Sigmoid colon (tissue), 4 donors: ENCODE data around the gene CDC14A.

Experiments
- CTCF ChIP-seq, 4 experiments: fragments of 450-650 bp in 3 of 4; fragments of 200-600 bp in 1 of 4; IDR thresholded peaks; one replicate each; pipeline ENCODE4 v1.5.1; 2016 to 2019; ENCODE audit warnings: antibody characterized with exemption in 4 of 4, mild to moderate bottlenecking in 3 of 4, moderate library complexity in 2 of 4
- EP300 ChIP-seq, 4 donors: sonication (generic); formaldehyde crosslinking; IDR thresholded peaks; one replicate each; pipeline ENCODE4 v1.6.1; 2017; ENCODE audit warnings: antibody characterized with exemption in 4 of 4
- POLR2A ChIP-seq, 2 donors: fragments of 450-650 bp; IDR thresholded peaks; one replicate each; pipeline ENCODE4 v1.6.1; 2016; ENCODE audit warnings: antibody characterized with exemption in 2 of 2, mild to moderate bottlenecking in 2 of 2, moderate library complexity in 2 of 2
- POLR2AphosphoS5 ChIP-seq, 4 donors: sonication (generic); formaldehyde crosslinking; IDR thresholded peaks; one replicate each; pipeline ENCODE4 v1.6.1; 2017; ENCODE audit warnings: antibody characterized with exemption in 4 of 4

DNA sequence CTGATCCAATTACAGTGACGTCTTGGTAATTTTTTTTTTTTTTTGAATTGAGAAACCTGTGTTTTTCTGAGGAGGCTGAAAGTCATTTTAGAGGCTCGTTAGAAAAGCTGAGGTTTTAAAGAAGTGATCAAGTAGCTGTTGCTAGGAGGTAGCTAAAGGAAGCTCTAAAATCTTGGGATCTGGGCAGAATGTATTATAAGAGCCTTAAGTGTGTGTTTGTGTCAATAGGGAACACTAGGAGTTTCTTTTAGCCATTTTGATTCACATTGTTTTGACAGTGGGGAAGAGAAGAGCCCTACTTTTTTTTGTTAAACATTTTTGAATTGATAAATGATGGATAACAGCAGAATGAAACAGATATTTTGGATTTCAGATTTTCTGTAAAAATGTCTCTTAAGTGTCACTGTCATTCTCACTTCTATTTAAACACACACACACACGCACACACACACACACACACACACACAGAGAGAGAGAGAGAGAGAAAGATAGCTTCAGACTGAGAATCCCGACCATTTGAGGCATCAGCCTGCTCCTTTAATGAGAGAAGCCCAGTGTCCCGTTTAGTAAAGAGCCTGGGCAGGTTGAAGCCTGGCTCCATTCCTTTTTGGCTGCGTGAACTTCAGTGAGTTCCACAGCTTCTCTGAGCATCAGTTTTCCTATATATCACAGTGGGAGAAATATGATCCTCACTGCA is 106.5 kb downstream of the CDC14A start:
- TF ChIP-seq POLR2A (IDR thresholded peaks at IDR 0.05), result no peak
- no peak for TF ChIP-seq CTCF (IDR thresholded peaks at IDR 0.05)
- TF ChIP-seq EP300 (IDR thresholded peaks at IDR 0.05), result no peak
- TF ChIP-seq POLR2AphosphoS5 (IDR thresholded peaks at IDR 0.05), result no peak
